NCI-H2081 (cell line): ENCODE measurements around the gene PLD2.

Source experiments
- DNase-seq, 2 experiments: peaks; one replicate each; lab custom pipeline; 2025; lab: John Stamatoyannopoulos, UW

The PLD2 gene, protein sequence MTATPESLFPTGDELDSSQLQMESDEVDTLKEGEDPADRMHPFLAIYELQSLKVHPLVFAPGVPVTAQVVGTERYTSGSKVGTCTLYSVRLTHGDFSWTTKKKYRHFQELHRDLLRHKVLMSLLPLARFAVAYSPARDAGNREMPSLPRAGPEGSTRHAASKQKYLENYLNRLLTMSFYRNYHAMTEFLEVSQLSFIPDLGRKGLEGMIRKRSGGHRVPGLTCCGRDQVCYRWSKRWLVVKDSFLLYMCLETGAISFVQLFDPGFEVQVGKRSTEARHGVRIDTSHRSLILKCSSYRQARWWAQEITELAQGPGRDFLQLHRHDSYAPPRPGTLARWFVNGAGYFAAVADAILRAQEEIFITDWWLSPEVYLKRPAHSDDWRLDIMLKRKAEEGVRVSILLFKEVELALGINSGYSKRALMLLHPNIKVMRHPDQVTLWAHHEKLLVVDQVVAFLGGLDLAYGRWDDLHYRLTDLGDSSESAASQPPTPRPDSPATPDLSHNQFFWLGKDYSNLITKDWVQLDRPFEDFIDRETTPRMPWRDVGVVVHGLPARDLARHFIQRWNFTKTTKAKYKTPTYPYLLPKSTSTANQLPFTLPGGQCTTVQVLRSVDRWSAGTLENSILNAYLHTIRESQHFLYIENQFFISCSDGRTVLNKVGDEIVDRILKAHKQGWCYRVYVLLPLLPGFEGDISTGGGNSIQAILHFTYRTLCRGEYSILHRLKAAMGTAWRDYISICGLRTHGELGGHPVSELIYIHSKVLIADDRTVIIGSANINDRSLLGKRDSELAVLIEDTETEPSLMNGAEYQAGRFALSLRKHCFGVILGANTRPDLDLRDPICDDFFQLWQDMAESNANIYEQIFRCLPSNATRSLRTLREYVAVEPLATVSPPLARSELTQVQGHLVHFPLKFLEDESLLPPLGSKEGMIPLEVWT

DNA sequence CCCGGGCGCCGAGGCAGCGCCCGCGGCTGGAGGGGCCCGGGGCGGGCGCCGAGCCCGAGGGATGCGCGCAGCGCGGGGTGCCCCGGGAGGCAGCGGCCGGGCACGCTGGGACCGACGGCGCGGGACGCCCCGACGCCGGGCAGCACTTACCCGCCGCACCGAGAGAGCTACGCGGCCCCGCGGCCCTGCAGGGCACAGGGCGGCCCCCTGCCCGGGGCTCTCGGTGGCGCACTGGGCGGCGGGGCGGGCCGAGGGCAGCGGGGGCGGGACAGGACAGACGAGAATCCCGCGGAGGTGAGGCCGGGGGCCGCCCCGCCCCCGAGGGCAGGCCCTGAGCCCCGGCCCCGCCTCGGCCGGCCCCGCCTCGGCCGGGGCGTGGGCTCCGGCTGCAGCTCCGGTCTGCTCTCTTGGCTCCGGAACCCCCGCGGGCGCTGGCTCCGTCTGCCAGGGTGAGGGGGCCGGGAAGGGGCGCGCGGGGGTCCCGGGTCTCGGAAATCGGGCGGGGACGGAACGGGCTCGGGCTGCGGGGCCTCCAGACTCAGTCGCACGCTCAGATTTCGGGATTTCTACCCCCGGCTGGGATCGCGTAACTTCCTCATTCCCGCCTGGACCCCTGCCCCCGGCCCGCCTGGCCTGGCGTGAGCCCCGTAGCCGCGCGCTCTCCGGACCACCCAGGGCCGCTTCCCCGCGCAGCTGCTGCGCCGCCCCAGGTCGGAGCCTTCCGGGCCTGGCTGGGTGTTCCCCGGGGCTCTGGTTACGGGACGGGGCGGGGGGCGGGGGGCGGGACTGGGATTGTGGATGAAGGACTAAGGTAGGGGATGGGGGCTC lies at the start of gene PLD2:
PLD2 (plus strand) TSS at position 376 of the 828 bp plus-strand sequence. CDS start 621 bp downstream, outside the sequence.
- DNase-seq = peak; percentile 63 to 78

DNA sequence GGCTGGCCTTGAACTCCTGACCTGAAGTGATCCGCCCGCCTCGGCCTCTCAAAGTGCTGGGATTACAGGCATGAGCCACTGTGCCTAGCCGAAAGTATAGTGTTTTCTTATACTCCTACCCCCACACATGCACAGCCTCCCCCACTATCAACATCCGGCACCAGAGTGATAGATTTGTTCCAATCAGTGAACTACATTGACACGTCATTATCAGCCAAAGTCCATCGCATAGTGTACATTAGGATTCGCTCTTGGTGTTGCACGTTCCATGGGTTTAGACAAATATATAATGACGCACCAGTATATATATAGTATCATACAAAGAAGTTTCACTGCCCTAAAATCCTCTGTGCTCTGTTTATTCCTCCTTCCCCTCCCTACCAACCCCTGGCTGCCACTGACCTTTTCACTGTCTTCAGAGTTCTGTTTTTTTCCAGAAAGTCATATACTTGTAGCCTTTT lies 47.1 kb upstream of the PLD2 start:
- DNase-seq = no peak

DNA sequence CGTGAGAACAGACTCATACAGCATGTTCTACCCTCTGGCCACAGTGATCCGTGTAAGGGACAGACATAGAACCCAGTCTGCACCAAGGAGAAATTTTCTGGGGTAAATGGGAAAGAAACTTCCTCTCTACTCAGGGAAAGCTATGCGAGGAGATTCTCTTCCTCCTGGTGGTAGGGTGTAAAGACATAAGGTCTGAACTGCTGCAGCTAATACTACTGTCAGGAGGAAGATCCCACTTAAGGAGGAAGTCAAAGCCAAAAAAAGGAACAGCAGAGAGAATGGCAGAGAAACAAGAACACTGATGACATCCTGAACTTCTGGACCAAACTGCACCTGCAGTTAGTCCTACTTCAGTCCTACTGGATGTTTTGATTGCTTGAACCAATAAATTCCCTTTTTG lies 42.4 kb upstream of the PLD2 start:
- no peak for DNase-seq

DNA sequence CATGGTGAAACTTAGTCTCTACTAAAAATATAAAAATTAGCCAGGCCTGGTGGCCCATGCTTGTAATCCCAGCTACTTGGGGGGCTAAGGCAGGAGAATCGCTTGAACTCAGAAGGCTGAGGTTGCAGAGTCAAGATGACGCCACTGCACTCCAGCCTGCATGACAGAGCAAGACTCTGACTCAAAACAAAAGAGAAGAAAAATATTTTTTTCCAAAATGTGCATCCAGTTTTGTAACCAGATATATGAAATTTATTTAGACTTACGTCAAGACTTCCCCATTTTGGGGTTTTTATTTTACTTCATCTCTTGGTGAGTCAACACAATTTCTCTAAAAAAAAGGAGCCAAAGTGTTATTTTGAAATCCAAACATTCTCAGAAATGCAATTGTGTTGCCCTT lies 40.8 kb upstream of the PLD2 start:
- DNase-seq = no peak

DNA sequence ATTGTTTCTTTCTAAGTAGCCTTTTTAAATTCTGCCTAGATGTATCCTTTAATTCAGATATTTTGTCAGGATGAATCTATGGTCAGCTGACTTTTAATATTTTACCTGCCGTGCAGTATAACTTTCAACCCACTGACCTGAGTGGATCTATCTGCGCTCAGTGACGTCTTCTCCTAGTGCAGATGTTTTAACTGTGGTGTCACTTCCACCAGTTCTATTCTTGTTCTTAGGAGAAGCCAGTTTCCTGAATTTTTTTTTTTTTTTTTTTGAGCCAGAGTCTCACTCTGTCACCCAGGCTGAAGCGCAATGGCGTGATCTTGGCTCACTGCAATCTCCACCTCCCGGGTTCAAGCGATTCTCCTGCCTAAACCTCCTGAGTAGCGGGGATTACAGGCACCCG lies 40.2 kb upstream of the PLD2 start:
- DNase-seq = no peak

DNA sequence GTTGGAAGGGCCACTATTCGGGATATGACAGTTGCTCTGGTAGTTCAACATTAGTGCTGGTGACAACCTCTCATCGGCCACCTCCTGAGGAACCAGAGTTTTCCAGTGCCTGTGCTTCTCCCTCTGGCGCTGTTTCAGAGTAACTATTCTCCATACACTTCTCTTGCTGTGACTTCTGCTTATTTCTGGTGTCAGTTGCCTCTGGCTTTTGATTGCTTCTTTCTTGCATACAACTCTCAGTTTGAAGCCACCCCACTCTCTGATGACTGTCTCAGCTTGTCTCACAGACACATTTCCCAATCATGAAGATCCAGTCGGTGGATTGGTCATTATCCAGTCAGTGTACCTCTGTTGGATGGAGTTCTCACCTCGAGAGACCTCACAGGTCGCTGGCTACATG lies 38.7 kb upstream of the PLD2 start:
- no peak for DNase-seq

DNA sequence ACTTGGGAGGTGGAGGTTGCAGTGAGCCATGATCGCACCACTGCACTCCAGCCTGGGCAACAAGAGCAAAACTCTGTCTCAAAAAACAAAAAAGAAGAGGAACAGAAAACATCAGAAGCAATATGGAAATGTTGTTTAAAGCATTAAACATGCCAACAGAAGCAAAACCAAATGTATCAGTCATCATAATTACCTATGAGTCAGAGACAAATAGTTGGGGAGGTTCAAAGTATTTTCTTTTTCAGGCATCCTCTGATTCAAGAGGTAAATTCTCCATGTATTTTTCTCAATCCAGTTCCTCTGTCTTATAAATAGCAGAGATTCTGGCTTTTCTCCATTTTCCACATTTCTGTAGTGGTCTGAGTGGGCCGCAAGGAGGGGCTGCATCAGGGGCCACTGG lies 37.3 kb upstream of the PLD2 start:
- DNase-seq = no peak

DNA sequence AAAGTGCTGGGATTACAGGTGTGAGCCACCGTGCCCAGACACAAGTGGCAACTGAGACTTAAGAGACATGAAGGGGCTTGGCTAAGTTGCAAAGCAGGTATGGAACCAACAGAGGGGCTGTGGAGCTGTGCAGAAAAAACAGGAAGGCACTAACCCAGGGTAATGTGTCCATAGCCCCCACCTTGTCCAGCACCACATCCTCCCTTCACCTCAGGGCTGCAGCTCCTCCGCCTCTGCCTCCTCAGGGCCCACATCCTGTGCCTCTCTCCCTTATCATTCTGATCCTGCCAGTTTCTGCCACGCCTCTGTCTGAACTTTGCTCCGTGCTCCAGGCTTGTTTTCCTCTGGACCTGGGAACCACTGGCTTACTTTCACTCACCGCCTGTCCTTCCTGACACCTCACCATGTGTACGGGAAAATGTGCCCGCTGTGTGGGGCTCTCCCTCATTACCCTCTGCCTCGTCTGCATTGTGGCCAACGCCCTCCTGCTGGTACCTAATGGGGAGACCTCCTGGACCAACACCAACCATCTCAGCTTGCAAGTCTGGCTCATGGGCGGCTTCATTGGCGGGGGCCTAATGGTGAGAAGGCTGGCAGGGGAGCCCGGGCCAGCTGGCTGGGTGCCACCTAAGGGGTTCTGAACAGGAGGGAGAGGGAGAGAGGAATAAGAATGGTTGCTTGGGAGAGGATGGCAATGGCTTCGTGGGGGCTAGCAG lies 35.3 kb upstream of the PLD2 start, which contains the start of gene TM4SF5:
TM4SF5 (plus strand) TSS at position 368 of the 716 bp plus-strand sequence; CDS start at position 405, 37 bp downstream.
- DNase-seq = peak; percentile 28 to 56

DNA sequence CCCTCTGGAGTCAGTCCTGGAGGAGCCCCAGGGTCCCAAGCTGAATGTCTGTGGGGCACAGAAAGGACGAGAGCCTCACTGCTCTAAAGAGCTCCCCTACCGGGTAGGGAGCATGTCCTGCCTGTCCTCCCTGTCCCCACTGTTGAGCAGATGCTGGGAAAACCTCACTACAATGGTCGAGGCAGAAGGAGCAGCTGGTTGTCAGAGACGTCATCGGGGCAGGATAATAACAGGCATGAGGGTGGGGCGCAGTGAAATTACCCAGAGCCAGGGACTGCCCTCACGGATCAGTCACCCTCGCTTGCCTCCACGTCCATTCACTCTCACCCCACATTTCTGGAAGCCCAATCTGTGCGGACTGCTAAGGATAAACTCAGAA lies 34.7 kb upstream of the PLD2 start:
- DNase-seq = no peak

DNA sequence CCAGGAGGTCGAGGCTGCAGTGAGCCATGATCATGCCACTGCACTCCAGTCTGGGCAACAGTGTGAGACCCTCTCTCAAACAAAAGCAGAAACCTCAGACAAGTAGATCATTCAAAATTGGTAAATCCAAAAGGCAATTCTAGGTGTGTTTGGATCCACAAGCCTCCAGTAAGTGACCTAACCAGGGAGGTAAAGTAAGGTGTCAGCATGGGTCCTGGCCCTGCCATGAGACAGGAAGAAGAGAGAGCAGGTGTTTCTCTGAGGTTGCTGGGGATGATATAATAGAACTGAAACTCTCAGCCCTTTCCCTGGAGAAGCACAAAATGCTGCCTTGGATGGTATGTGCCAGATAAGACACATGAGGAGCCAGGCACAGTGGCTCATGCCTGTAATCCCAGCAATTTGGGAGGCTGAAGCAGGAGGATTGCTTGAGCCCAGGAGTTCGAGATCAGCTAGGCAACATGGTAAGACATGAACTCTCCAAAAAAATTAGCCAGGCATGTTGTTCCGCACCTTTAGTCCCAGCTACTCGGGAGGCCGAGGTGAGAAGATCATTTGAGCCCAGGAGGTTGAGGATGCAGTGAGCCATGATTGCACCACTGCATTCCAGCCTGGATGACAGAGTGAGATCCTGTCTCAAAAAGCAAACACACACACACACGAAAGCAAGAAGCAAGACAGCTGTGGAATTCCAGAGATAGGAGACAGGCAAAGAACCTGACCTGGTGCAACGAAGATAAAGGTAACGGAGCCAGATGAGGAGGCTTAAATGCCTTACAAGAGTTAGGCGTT lies 28.8 kb upstream of the PLD2 start:
- DNase-seq = no peak

DNA sequence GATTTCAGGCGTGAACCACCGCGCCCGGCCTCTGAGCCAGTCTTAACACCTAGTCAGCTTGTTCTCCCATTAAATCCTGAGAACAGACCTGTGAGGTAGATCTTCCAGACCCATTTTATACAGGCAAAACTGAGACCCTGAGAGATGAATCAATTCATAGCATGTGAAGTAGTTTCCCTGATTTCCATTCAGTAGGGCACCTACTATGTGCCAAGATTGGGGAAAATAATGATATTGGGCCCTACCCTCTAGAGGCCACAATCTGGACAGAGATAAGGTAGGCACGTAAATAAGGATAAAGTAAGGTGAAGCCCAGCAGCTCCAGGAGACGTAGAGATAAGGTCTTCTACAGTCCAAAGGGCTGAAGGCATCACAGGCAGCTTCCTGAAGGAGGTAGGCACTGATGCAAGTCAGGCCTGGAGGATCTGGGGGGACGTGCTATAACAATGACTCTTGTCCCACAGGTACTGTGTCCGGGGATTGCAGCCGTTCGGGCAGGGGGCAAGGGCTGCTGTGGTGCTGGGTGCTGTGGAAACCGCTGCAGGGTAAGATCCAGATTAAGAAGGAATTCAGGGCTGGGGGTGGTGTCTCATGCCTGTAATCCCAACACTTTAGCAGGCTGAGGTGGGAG lies 26.5 kb upstream of the PLD2 start:
- DNase-seq = no peak

DNA sequence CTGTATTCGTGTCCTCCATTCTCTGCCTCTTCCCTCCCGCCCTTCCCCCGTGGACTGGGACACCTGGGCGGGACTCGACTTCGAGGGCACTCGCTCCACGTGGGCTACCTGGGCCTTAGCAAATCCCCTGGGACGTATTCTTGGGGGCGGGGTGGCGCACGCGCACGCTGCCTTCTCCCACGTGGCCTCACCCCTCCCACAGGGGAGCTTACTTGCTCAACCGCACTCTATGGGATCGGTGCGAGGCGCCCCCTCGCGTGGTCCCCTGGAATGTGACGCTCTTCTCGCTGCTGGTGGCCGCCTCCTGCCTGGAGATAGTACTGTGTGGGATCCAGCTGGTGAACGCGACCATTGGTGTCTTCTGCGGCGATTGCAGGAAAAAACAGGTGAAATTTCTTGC lies 24.3 kb upstream of the PLD2 start:
- no peak for DNase-seq

DNA sequence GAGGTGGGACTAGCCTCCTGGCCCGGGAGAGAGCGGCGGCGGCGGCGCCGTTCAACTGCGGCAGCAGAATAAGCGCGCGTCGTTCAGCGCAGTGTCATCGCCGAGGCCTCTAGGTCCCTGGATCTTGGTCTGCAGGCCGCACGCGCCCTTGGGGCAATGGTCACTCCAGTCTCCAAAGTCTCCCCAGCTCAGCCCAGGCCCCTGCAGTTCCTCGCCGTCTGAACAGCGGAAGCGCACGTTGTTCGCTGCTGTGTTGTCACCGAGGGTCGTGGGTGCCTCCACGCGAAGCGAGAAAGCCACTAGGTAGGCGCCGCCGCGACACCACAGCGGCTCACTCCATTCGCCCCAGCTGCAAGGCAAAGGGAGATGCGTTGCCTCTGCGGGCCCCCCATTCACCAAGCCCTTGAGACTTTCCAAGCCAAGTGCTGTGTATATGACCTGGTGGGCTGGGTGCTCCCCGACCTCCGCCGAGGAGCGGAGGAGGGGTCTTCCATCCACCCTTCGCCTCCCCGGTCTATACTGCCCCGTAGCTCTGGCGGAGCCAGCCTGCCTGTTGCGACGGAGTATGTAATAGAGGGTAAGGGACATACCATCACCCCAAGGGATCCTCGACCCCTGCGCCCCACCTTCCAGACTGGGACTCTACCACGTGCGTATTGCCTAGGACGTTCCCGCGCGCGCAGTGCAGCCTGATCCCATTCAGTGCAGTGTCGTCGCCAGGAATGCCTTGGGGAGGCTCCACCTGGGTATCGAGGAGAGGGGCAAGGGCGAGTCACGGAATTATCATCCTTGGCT lies 21.4 kb upstream of the PLD2 start:
- no peak for DNase-seq

DNA sequence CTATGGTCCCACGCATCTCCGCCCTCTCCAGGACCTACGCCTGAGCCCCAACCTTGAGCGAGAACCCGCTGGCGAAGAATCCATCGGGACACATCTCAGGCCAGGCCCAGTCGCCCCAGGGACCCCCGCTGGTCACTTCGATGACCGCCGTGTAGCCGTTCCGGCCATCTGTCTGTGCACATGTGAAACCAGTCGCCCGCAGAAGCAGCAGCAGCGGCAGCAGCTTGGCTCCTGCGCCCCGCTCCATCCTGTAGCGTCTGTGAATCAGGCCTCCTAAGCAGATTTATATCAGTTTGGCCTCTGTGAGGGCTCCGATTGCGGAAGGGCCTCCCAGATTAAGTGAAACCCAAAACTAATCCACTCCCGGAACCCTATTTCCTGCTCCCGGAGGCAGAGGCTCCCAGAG lies 20.8 kb upstream of the PLD2 start, which contains the start of gene VMO1:
VMO1 (minus strand) TSS at position 259 of the 406 bp plus-strand sequence; CDS start at position 247, 12 bp downstream.
- no peak for DNase-seq

DNA sequence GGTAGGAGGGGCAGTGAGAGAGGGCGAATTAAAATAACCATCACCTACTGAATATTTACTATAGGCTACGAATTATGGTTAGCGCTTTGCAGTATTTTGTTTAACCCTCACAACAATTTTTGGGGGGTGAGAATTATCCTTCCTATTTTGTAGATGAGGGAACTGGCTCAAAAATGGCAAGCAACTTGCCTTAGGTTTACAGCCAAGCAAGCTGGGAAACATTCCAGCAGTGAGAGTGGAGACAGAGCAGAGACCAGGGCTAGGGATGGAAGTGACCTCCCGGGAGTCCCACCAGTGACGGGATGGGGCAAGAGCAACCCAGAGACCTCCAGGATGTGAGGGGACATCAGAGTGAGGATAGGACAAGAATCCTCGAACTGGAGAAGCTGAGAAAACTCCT lies 20.4 kb upstream of the PLD2 start:
- DNase-seq = no peak

DNA sequence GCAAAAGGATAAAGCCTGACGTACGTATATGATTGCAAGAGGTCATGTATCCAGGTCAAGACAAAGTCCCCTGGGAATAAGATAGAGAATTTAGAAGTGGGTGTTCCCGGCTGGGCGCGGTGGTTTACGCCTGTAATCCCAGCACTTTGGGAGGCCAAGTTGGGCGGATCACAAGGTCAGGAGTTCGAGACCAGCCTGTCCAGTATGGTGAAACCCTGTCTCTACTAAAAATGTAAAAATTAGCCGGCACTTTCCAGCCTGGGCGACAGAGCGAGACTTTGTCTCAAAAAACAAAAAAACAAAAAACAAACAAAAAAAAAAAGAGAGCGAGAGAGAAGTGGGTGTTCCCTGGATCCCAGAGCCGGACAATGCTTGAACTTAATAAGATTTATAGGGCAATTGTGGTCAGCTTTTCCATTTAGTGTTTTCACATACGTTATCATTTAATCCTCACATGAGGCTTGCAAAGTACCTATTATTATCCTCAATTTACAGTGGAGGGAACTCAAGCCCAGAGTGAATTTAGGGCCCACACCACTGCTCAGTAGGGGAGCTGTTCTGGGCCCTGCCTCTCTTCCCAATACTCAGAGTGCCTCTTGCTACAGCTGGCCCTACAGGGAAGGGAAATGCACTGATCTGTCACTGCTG lies 18.7 kb upstream of the PLD2 start:
- no peak for DNase-seq

DNA sequence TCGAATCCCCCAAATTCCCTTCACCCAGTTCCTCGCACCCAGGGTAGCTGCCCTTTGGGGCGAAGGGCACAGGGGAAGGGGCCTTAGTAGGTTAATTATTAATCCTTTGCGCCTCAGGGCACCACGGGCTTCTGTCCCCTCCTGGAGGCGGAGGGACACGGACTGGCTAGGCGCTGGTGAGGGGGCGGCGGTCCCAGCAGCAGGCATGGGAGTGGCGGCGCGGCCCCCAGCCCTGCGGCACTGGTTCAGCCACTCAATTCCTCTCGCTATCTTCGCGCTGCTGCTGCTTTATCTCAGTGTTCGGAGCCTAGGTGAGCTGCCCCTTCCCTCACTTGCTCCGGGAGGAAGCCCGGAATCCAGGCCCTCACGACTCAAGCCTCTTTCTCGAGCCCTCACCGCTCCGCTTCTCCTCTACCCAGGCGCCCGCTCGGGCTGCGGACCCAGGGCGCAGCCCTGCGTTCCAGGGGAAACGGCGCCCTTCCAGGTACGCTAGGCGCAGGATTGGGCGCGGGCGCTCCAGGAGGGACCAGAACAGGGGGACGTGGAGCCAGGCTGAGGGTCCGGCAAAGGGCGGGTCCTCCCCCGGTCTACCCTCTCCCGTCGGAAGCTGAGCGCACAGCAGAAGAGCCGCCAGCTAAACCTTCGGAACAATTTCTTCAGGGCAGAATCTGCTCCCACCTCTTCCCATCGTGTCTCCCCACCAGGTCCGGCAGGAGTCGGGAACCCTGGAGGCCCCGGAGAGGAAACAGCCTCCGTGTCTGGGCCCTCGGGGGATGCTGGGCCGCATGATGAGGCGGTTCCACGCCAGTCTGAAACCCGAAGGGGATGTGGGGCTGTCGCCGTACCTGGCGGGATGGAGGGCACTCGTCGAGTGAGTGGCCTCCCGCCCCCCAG lies 17.9 kb upstream of the PLD2 start, which contains the start of gene GLTPD2:
GLTPD2 (plus strand) TSS at position 158 of the 894 bp plus-strand sequence; CDS start at position 206, 48 bp downstream.
- DNase-seq = no peak

DNA sequence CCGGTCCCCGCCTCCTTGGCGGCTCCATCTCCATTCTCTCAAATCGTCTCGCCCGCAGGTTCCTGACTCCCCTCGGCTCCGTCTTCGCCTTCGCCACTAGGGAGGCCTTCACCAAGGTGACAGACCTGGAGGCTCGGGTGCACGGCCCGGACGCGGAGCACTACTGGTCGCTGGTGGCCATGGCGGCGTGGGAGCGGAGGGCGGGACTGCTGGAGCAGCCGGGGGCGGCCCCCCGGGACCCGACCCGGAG lies 17.3 kb upstream of the PLD2 start:
- DNase-seq = no peak
